Measurements from ENCODE around the gene OSBPL6. TPM values are rescaled to one million over a fixed set of nuclear protein-coding genes. Genes with fewer than 3 reads are reported as not detected.

OSBPL6 gene
- polyA plus RNA-seq, 1 donor from 2014 or later = 12.8 TPM

- peak overlapping the region; percentile 67 for H3K4me3 ChIP-seq (ENCODE audit: low read length)
- H3K9me2 ChIP-seq (ENCODE audit: insufficient read depth, low read length) = no peaks in the 10 kb centered on the region
- peak overlapping the region; percentile 72 for H3K9ac ChIP-seq (ENCODE audit: low read length)
- H3K9me3 ChIP-seq (ENCODE audit: low read length) = no peaks in the 10 kb centered on the region
- H2AFZ ChIP-seq (ENCODE audit: low read depth, low read length) = peak overlapping the region; percentile 66
- TF ChIP-seq CTCF (IDR thresholded peaks at IDR 0.05; ENCODE audit: poor library complexity, severe bottlenecking) (no peak), EP300 (conservative IDR thresholded peaks at IDR 0.05; ENCODE audit: poor library complexity, severe bottlenecking) (peak; percentile 28), SMC3 (conservative IDR thresholded peaks at IDR 0.05; ENCODE audit: poor library complexity) (peak; percentile 22), TAF1 (IDR thresholded peaks at IDR 0.05; ENCODE audit: low read depth) (no peak), REST (IDR thresholded peaks at IDR 0.05; ENCODE audit: borderline replicate concordance) (peak; percentile 35), RAD21 (conservative IDR thresholded peaks at IDR 0.05) (no peak), MXI1 (conservative IDR thresholded peaks at IDR 0.05; ENCODE audit: poor library complexity, severe bottlenecking) (peak; percentile 40), EZH2 (IDR thresholded peaks at IDR 0.05; ENCODE audit: borderline replicate concordance, insufficient read depth, low read length, poor library complexity, severe bottlenecking) (no peak), POLR2AphosphoS5 (IDR thresholded peaks at IDR 0.05) (peak; percentile 40)
- H3K36me3 ChIP-seq (ENCODE audit: insufficient read depth, low read length) = no peaks in the 10 kb centered on the region
- H3K27ac ChIP-seq (ENCODE audit: low read length) = peak overlapping the region; percentile 51
- peak overlapping the region; percentile 75 for H3K4me2 ChIP-seq (ENCODE audit: low read length)
- no peaks in the 10 kb centered on the region for H4K20me1 ChIP-seq (ENCODE audit: insufficient read depth)
- no peaks in the 10 kb centered on the region for H3K27me3 ChIP-seq (ENCODE audit: insufficient read depth, low read depth, low read length)
- H3F3A ChIP-seq (ENCODE audit: insufficient read depth, low read length, poor library complexity, severe bottlenecking) = no peaks in the 10 kb centered on the region
- H3K79me2 ChIP-seq (replicated peaks; ENCODE audit: insufficient read depth, low read length) = no peaks in the 10 kb centered on the region
These were observed 219.4 kb downstream of the OSBPL6 start for GRCh38 chr2:178413472-178414265.

DNA sequence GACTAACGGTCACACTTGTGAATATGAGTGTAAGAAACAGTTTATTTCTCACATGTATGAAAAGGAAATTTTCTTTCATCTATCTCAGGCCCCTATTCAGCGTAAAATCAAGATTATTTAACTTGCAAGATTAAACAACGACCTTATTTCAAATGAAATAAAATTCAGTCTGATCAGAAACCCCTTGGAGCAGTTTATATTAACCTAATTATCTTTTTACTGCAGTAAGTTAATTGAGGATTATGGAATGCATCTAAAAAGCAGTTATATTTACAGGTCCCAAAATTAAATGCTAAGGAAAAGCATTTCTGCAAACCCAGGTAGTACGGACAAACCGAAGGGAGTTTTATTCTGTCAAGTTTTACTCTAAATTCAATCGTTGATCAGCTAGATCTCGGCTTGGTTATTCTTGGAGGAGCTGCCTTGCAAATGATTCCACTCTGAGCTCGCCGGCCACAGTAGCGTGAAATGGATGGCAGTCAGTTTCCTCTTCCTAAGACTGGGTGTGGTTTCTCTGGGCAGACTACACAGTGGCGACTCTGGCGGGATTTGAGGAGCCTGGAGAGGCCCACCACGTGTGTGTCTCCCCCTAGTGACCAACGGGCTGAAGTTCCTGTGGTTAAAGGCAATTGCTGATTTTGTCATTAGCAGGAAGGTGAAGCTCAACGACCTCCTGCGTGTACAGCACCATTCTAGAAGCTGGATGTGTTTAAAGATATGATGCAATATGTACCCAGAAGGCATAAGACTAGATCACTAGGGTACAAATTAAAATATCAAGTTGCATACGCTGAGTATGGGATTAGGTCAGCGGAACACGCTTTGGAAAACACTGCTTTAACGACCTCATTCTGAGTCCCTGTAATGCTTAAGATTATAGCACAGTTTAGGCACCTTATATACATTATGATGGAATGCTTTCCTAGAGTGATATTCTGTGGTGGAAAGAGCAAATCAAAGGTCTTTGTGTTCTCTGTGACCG lies 220.2 kb downstream of the OSBPL6 start:
- no peaks in the 10 kb centered on the region for H3K36me3 ChIP-seq (ENCODE audit: insufficient read depth, low read length)
- peak overlapping the region; percentile 51 for H3K27ac ChIP-seq (ENCODE audit: low read length)
- H3F3A ChIP-seq (ENCODE audit: insufficient read depth, low read length, poor library complexity, severe bottlenecking) = no peaks in the 10 kb centered on the region
- peak overlapping the region; percentile 72 for H3K9ac ChIP-seq (ENCODE audit: low read length)
- H3K4me2 ChIP-seq (ENCODE audit: low read length) = peak overlapping the region; percentile 75
- no peaks in the 10 kb centered on the region for H3K9me2 ChIP-seq (ENCODE audit: insufficient read depth, low read length)
- H2AFZ ChIP-seq (ENCODE audit: low read depth, low read length) = no peak overlapping the region
- peak overlapping the region; percentile 67 for H3K4me3 ChIP-seq (ENCODE audit: low read length)
- no peaks in the 10 kb centered on the region for H3K79me2 ChIP-seq (replicated peaks; ENCODE audit: insufficient read depth, low read length)
- no peaks in the 10 kb centered on the region for H3K27me3 ChIP-seq (ENCODE audit: insufficient read depth, low read depth, low read length)
- TF ChIP-seq SMC3 (conservative IDR thresholded peaks at IDR 0.05; ENCODE audit: poor library complexity) (peak; percentile 85), CTCF (IDR thresholded peaks at IDR 0.05; ENCODE audit: poor library complexity, severe bottlenecking) (peak; percentile 92), EZH2 (IDR thresholded peaks at IDR 0.05; ENCODE audit: borderline replicate concordance, insufficient read depth, low read length, poor library complexity, severe bottlenecking) (no peak), TAF1 (IDR thresholded peaks at IDR 0.05; ENCODE audit: low read depth) (peak; percentile 40), REST (IDR thresholded peaks at IDR 0.05; ENCODE audit: borderline replicate concordance) (no peak), MXI1 (conservative IDR thresholded peaks at IDR 0.05; ENCODE audit: poor library complexity, severe bottlenecking) (no peak), RAD21 (conservative IDR thresholded peaks at IDR 0.05) (peak; percentile 82), POLR2AphosphoS5 (IDR thresholded peaks at IDR 0.05) (peak; percentile 31), EP300 (conservative IDR thresholded peaks at IDR 0.05; ENCODE audit: poor library complexity, severe bottlenecking) (no peak)
- no peaks in the 10 kb centered on the region for H4K20me1 ChIP-seq (ENCODE audit: insufficient read depth)
- H3K9me3 ChIP-seq (ENCODE audit: low read length) = no peaks in the 10 kb centered on the region
